Measurements from ENCODE around the gene POPDC2. TPM values are rescaled to one million over a fixed set of nuclear protein-coding genes. Genes with fewer than 3 reads are reported as not detected.

Gene POPDC2
- total RNA-seq, 6 experiments from 2014 or later, result 0.14 to 0.98 (median 0.70) TPM; not detected in 2

DNA sequence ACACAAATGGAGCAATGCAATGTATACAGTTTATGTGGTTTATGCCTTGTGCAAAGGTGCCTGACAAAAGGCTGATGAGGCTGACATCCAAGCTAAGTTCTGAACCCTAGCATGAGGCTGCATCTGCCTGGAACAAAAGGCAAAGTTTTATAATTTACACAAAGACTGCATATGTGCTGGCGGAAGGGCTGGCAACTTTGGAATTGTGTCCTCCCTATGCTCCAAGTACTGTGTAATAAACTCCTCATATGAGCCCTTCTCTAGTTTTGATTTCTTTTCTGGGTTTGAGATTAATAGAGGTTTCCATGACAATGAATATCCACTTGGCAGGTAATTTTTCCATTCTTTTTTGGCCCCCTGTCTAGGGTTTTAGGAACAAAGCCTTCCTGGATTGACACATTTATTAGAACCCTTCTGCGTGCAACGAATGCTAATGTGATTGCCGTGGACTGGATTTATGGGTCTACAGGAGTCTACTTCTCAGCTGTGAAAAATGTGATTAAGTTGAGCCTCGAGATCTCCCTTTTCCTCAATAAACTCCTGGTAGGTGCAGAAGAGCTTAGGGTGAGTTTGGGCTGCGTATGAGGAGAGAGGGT lies 51.9 kb downstream of the POPDC2 start:
- no peaks in the 10 kb centered on the region; the same call in 1 of the 2 replicates for H3K4me1 Mint-ChIP-seq (ENCODE audit: low read depth)
- H3K9me3 Mint-ChIP-seq, result no peaks in the 10 kb centered on the region
- no peak overlapping the region for H3K27ac Mint-ChIP-seq
- no peaks in the 10 kb centered on the region for H3K36me3 Mint-ChIP-seq (ENCODE audit: low read depth)
- H3K4me3 Mint-ChIP-seq, result no peak overlapping the region
- DNase-seq, result no peak
- peaks cover 22% of the 10 kb centered on the region for H3K27me3 Mint-ChIP-seq (ENCODE audit: insufficient read depth)
- TF ChIP-seq, protein P1, sequence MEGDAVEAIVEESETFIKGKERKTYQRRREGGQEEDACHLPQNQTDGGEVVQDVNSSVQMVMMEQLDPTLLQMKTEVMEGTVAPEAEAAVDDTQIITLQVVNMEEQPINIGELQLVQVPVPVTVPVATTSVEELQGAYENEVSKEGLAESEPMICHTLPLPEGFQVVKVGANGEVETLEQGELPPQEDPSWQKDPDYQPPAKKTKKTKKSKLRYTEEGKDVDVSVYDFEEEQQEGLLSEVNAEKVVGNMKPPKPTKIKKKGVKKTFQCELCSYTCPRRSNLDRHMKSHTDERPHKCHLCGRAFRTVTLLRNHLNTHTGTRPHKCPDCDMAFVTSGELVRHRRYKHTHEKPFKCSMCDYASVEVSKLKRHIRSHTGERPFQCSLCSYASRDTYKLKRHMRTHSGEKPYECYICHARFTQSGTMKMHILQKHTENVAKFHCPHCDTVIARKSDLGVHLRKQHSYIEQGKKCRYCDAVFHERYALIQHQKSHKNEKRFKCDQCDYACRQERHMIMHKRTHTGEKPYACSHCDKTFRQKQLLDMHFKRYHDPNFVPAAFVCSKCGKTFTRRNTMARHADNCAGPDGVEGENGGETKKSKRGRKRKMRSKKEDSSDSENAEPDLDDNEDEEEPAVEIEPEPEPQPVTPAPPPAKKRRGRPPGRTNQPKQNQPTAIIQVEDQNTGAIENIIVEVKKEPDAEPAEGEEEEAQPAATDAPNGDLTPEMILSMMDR (IDR thresholded peaks at IDR 0.05), result no peak

DNA sequence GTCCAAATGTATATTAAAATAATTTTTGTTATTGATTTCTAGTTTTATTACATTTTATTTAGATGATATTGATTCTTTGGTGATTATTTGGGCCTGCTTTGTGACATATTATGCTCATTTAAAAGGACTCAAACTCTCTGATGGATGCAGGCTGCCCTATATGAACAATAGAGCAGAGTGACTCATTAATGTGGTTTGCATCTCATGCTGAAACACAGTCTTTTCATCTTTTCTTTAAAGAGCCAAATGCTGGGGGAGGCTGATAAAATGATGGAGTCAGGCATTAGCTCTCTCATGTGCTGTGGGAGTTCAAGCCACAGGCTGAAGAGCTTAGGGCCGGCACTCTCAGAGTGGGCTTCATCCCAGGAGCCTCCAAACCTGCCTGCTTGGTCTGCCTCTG lies 55.5 kb downstream of the POPDC2 start:
- peak; percentile 34 for DNase-seq
- no peaks in the 10 kb centered on the region for H3K9me3 Mint-ChIP-seq
- peaks cover 27% of the 10 kb centered on the region for H3K27me3 Mint-ChIP-seq (ENCODE audit: insufficient read depth)

DNA sequence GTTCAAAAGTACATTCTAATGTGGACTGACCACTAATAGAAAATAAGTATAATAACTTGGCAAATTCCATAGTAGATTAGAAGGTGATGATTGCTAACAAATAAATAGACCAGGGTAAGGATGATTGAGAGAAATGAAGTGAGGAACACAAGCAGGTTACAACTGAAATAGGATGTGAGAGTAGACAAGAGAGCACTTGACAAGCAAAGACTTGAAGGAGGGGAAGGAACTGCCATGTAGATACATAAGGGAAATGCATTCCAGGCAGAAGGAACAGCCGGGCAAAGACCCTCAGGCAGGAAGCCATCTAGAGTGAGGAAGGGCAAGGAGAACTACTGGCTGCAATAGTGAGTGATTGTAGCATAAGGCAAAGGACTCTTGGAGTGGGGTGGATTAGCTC lies 57.7 kb downstream of the POPDC2 start:
- Mint-ChIP-seq H3K27ac (no peak overlapping the region), H3K36me3 (ENCODE audit: low read depth) (no peaks in the 10 kb centered on the region), H3K9me3 (no peaks in the 10 kb centered on the region), H3K4me3 (no peak overlapping the region), H3K27me3 (ENCODE audit: insufficient read depth) (peaks cover 20% of the 10 kb centered on the region), H3K4me1 (ENCODE audit: low read depth) (no peaks in the 10 kb centered on the region; the same call in 1 of the 2 replicates)
- no peak for DNase-seq
- TF ChIP-seq, protein P1 (IDR thresholded peaks at IDR 0.05), result no peak

More for the DNA sequence above, 55.5 kb downstream of the POPDC2 start:
- H3K36me3 Mint-ChIP-seq (ENCODE audit: low read depth), result no peaks in the 10 kb centered on the region
- no peak overlapping the region for H3K27ac Mint-ChIP-seq
- no peak overlapping the region for H3K4me3 Mint-ChIP-seq
- TF ChIP-seq, protein P1 (IDR thresholded peaks at IDR 0.05), result no peak
- no peaks in the 10 kb centered on the region; the same call in 1 of the 2 replicates for H3K4me1 Mint-ChIP-seq (ENCODE audit: low read depth)

DNA sequence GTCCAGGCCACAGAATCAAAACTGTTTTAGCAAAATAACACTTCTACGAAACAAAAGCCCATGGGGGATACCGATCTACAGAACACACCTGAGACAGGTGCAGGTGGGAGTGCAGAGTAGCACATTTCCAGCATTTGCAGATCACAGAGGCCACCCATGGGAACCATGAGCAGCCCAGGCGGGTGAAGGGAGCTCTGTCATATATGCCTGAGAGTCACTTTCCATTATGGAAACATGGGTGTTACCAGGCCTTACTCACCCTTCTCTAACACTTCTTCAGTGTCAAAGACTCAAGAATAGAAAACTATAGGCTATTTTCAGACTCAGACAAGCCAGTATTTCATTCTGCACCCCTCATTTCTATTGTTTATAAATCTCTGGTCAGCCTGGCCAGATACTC lies 59.2 kb downstream of the POPDC2 start:
- no peaks in the 10 kb centered on the region for H3K9me3 Mint-ChIP-seq
- H3K4me1 Mint-ChIP-seq (ENCODE audit: low read depth), result peaks cover 4% of the 10 kb centered on the region
- H3K27ac Mint-ChIP-seq, result no peak overlapping the region
- H3K36me3 Mint-ChIP-seq (ENCODE audit: low read depth), result no peaks in the 10 kb centered on the region
- TF ChIP-seq, protein P1 (IDR thresholded peaks at IDR 0.05), result no peak
- no peak overlapping the region for H3K4me3 Mint-ChIP-seq
- H3K27me3 Mint-ChIP-seq (ENCODE audit: insufficient read depth), result peaks cover 16% of the 10 kb centered on the region
- DNase-seq, result no peak

DNA sequence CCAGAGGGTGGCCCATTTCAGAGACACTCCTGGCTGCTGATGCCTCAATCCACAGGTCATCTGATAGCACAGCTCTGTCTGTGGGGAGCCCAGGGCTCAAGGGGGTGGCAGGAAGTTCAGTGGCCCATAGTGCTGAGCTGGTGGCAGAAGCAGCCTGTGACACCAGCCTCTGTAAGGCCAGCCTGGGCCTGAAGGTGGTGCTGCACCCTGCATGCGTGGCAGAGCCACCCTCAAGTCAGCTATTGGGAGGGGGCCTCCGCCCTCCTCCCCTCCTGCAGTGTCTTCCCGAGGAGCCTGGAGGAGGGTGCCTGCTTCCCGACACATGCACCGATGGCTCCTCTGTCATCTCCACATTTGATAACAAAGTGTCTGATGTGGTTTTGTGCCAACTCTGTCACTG lies 59.7 kb downstream of the POPDC2 start:
- TF ChIP-seq, protein P1 (IDR thresholded peaks at IDR 0.05), result peak; percentile 71
- Mint-ChIP-seq H3K36me3 (ENCODE audit: low read depth) (no peaks in the 10 kb centered on the region), H3K4me1 (ENCODE audit: low read depth) (peaks cover 8% of the 10 kb centered on the region), H3K27ac (no peak overlapping the region), H3K9me3 (no peaks in the 10 kb centered on the region), H3K4me3 (no peak overlapping the region), H3K27me3 (ENCODE audit: insufficient read depth) (peaks cover 13% of the 10 kb centered on the region)
- no peak for DNase-seq

Data from HFFc6 (cell line).